HS-5 (cell line): Measurements from ENCODE around the gene USB1.

Experiments used
- DNase-seq: peaks from one replicate; pipeline ENCODE4 v3.0.0-alpha.2; 2012; ENCODE audit warnings: low read depth

USB1 gene

DNA sequence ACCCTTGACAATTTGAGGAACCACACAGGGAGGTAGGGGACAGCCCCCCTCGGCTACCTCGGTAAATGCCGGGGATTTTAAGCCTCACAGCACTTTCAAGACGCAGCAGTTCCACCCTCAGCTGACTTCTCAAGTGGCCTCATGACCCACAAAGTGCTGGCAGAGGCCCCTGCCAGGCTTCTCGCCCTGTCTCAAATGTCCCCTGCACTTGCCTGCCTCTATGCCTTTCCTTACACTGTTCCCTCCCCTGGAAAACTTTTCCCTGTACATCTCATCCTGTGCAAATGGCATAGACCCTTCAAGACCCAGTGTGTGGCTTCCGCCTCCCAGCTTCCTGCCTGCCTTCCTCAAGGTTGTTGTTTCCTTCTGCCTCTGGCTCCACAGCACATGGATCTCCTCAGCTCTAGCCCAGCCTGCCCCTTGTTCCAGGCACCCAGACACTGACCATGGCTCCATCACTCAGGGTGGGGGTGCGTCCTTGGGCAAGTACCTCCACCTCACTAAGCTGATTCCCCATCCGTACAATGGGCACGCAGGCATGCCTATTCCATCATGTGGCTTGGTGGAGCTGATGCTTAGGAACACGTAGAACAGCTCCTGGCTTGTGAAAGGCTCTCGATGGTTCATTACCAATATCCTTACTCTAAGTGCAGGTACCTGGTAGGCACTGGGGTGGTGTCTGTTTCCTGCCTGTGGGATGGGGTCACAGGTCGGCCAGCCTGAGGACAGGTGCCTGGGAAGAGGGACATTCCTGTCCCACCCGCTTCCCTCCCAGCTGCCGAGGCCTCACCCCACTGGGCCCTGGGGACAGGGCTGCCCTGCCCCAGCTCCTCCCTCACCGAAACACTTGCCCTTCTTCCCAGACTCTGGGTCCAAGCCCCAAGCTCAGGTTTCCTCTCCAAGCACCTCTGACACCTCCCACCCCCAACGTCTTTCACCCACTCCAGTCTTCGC lies 48.3 kb downstream of the USB1 start:
- no peak for DNase-seq

DNA sequence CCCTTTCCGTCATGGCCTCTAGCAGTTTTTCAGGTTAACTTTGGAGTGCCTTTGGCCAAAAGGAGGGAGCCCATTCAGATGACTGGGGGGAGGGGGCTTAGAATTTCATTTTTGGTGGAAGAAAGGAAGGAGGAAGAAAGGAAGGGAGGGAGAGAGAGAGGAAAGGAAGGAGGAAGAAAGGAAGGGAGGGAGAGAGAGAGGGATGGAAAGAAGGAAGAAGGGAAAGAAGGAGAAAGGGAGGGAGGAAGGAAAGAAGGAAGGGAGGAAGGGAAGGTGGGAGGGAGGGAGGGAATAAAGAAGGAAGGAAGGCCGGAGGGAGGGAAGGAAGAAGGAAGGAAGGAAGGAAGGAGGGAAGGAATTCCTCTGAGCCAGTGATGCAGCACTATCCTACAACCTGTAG lies 50.1 kb downstream of the USB1 start:
- DNase-seq = no peak

DNA sequence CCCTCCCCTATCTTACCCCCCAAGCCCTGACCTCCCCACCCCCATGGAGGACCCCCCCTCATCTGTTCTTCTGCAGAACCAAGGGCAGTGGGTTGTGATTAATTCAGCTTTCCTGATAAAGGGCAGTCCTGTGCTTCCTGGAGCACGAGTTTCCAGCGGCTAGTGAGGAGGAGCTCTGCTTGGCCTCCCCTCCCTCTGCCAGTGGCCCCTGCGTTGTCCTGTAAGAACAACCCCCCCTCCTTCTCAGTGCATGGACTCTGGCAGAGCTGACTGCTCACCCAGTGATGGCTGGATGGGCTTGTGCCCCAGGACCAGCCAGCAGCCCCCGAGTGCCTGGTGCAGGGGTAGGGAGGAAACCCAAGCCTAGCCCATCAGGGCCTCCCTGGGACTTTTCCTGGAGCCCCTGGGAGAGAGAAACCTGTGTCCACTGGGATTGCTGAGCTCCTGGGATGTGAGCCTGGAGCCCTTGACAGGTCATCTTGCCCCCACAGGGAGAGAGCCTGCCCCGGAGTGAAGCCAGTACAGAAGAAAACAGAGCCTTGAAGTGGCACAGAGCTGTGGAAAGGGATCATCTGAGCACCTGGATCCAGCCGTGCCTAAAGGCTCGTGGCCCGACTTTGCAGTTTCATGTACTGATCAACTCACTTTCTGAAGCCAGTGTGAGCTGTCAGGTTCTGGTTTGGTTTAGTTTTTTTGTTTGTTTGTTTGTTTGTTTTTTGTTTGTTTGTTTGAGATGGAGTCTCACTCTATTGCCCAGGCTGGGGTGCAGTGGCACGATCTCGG lies 50.8 kb downstream of the USB1 start:
- no peak for DNase-seq

DNA sequence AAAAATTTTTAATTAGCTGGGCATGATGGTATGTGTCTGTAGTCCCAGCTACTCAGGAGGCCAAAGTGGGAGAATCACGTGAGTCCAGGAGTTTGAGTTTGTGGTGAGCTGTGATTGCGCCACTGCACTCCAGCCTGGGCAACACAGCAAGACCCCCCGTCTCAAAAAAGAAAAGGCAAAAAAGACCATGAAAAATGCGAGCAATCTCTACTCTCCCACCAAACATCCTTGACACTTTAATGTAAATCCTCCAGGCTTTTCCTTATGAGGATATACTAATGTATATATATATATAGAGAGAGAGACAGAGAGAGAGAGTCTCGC lies 52.4 kb downstream of the USB1 start:
- no peak for DNase-seq

DNA sequence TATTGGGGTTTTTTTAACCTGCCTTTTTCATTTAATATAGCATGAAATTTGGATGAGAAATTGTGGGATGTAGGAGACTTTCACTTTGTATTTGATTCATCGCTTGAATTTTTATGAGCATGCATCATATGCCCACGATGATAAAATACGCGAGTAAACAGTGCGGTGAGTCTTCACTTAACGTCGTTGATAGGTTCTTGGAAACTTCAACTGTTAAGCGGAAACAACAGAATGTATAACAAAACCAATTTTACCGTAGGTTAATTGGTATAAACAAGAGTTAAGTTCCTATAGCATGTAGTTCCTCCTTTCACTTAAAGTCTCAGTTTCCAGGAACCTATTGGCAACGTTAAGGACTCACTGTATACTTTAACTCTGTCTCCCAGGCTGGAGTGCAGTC lies 53.1 kb downstream of the USB1 start:
- no peak for DNase-seq

DNA sequence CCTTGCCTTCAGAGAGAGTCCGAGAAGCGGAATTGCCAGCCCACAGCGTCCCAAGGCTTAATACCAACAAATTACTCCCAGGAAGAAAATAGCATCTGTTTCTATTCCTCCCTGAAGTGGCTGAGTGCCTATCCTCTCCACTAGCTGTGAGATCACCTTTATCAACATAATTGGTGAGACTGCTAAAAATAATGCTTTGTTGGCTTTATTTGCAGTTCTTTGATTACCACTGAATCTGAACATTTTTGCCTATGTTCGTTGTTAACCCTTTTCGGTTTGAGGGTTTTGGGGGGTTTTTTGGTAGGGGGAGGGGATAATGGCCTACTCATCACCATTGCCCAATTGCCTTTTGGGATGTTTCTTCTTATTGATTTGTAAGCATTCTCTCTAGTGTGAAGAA lies 55.4 kb downstream of the USB1 start:
- DNase-seq = no peak

DNA sequence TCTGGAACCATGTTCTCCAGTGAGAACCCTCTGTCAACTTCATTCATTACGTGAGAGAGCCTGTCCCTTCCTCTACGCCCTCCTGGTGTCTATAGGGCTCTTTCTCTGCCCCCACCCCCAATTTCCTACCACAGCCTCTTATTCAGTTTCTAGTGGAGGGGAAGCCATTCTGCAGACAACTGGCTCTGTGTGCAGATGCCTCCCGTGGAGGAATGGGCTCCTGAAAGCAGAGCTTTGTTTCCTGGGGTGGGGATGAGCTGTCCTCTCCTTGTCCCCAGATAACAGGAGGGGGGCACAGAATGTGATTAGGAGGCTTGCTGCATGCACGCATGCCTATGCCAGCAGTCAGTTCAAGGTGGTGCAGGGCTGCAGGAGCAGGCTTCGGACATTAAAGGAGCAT lies 55.9 kb downstream of the USB1 start:
- DNase-seq = no peak

DNA sequence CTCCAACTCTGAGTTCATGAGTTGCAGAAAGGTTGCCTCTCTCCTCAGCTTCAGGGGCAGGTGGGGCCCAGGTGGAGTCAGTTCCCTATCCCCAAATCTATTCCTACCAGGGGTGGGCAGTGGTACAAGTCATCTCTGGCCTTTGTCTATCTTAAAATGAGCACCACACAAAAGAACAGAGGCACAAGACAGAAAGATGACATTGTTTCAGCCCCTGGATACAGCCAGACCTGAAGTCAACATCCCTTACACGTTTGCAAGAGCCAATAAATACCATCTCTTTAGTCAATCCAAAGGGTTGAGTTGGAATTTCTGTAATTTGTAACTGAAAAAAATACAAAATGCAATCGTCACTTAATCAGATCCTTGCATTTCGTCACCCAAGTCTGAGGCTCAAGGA lies 56.6 kb downstream of the USB1 start:
- DNase-seq = no peak

DNA sequence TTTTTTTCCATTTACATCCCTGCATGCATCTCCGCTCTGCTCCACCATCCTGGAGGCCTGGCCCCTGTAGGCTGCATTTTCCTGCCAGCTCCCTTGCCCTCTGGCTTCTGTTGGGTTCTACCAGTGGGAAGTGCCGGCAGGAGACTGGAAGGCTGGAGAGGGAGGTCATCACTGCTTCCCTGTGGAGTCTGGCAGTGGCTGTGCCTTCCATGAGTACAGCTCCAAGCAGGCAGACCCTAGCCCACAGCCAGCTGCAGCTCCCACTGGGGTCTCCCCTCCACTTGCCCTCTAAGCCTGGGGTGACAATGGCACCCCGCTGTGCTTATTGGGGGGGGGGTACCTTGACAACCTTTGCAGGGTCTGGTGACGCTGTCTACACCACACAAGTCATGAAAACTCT lies 61.6 kb downstream of the USB1 start:
- DNase-seq = no peak

DNA sequence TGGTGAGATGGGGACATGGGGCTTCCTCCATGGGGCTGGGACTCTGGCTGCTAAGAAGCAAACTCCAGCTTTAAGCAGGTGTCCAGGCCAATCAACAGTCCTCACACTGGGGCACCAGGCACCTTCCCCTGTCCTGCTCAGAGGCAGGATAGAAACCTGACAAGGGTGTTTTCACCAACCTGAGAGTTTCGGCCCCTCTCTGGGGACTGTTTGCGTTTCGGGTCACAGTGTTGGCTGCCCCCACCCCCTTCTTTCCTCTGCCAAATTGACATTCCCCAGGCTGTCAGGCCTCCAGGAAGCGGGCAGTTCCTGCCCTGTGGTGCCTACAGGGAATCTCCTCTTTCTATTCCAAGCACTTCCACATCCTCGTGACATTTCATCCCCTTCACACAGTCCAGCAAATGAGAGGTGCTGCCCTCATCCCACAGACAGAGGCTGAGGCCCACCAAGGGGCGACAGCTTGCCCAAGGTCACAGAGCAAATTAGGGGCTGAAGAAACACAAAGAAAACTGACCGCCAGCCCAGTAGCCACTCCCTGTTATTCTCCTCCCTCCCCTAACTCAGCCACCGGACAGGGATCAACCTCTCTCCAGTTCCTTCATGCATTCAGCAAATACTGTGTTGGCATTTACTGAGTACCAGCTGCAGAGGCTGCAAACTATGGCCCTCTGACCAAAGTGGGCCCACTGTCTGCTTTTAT lies 62.3 kb downstream of the USB1 start:
- DNase-seq = no peak

DNA sequence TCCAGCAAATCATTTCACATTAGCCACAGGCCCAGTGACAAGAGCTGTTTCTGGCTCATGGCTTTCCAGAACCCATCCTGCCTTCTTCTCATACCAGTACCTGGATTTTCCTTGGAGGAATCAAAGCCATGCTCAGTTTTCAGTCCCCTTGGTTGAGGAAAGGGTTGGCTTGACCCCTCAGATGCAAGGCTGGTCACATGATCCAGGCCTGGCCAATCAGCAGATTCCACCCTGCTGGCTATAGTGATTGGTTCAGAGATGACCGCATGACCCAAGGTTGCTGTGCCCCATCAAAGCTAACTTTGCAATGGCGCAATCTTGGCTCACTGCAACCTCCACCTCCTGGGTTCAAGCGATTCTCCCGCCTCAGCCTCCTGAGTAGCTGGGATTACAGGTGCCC lies 69.4 kb downstream of the USB1 start:
- no peak for DNase-seq
